H1 (cell line): ENCODE measurements around the gene ABCA9. TPM values are rescaled to one million over a fixed set of nuclear protein-coding genes. Genes with fewer than 3 reads are reported as not detected.

Source experiments
- CTCF ChIA-PET: fragments of 300-600 bp; sonication (Branson Sonifier 250); formaldehyde crosslinking; loops from one replicate; lab custom pipeline; 2021; ENCODE audit not compliant: partially characterized antibody; lab: Charles Lee
- POLR2A ChIA-PET: fragments of 300-600 bp; sonication (Branson Sonifier 250); formaldehyde crosslinking; loops from one replicate; lab custom pipeline; 2021; ENCODE audit warnings: inconsistent platforms; ENCODE audit not compliant: partially characterized antibody; lab: Charles Lee
- DNase-seq, 2 experiments: peaks; one replicate each; pipeline versions ENCODE4 v3.0.0 to v3.0.0-alpha.2; 2010 to 2022; ENCODE audit warnings: low spot score in 2 of 2, low read depth in 1 of 2, mixed read lengths in 1 of 2
- FAIRE-seq: peaks from 2 replicates; lab custom pipeline; 2011; peaks lifted over from hg19 to GRCh38; lab: Jason Lieb, UNC
- H2AFZ ChIP-seq: 2 replicates; pipeline ENCODE4 v1.8.1; 2012; ENCODE audit warnings: low read length, inconsistent platforms
- H2AK5ac ChIP-seq: 2 replicates; pipeline ENCODE4 v1.6.1; 2013; ENCODE audit warnings: low read depth, low read length
- H2BK120ac ChIP-seq: replicated peaks from 2 replicates; pipeline ENCODE3; 2013; ENCODE audit warnings: low read depth, low read length, inconsistent platforms
- H2BK12ac ChIP-seq: 2 replicates; pipeline ENCODE4 v1.6.1; 2013; ENCODE audit warnings: low read depth, low read length
- H2BK15ac ChIP-seq: 2 replicates; pipeline ENCODE4 v1.6.1; 2013; ENCODE audit warnings: low read length
- H2BK20ac ChIP-seq: 2 replicates; pipeline ENCODE4 v1.6.1; 2013; ENCODE audit warnings: low read length
- H2BK5ac ChIP-seq: 2 replicates; pipeline ENCODE4 v1.6.1; 2013; ENCODE audit warnings: low read depth, low read length
- H3K14ac ChIP-seq: 2 replicates; pipeline ENCODE4 v1.6.1; 2013; ENCODE audit warnings: inconsistent platforms; ENCODE audit not compliant: insufficient read length
- H3K18ac ChIP-seq: 2 replicates; pipeline ENCODE4 v1.6.1; 2013; ENCODE audit warnings: low read length; ENCODE audit errors: extremely low read depth
- H3K23ac ChIP-seq: 2 replicates; pipeline ENCODE4 v1.6.1; 2013; ENCODE audit warnings: inconsistent platforms; ENCODE audit not compliant: insufficient read length
- H3K23me2 ChIP-seq: 2 replicates; pipeline ENCODE4 v1.6.1; 2013; ENCODE audit warnings: low read depth, low read length
- H3K27ac ChIP-seq: 2 replicates; pipeline ENCODE4 v1.6.1; 2011; ENCODE audit warnings: low read depth, low read length, inconsistent platforms
- H3K27me3 ChIP-seq, 4 experiments: replicated peaks in 1 of 4; 1 replicate in 1 of 4; 2 replicates in 3 of 4; pipeline versions ENCODE4 v1.6.1 to v1.8.1; 2011 to 2013; ENCODE audit warnings: low read length in 3 of 4, mild to moderate bottlenecking in 3 of 4, inconsistent platforms in 2 of 4, mixed read lengths in 2 of 4, moderate library complexity in 1 of 4; ENCODE audit not compliant: control insufficient read depth in 3 of 4, insufficient read depth in 3 of 4; ENCODE audit errors: extremely low read depth in 1 of 4
- H3K36me3 ChIP-seq, 4 experiments: 2 replicates each; pipeline versions ENCODE4 v1.6.1 to v1.8.1; 2011 to 2013; ENCODE audit warnings: mild to moderate bottlenecking in 4 of 4, low read length in 3 of 4, moderate library complexity in 2 of 4, control low read depth in 1 of 4, inconsistent platforms in 1 of 4; ENCODE audit not compliant: insufficient read depth in 4 of 4, control insufficient read depth in 2 of 4
- H3K4ac ChIP-seq: replicated peaks from 2 replicates; pipeline ENCODE3; 2013; ENCODE audit warnings: low read length, low read depth, mixed read lengths, inconsistent platforms; ENCODE audit not compliant: insufficient read length
- H3K4me1 ChIP-seq, 4 experiments: replicated peaks in 1 of 4; 1 replicate in 1 of 4; 2 replicates in 3 of 4; pipeline versions ENCODE4 v1.6.1 to v1.8.1; 2011 to 2013; ENCODE audit warnings: low read length in 3 of 4, inconsistent platforms in 2 of 4, mixed read lengths in 1 of 4; ENCODE audit not compliant: insufficient read depth in 4 of 4, control insufficient read depth in 3 of 4
- H3K4me2 ChIP-seq, 2 experiments: 2 replicates each; pipeline versions ENCODE4 v1.6.1 to v1.8.1; 2011 to 2013; ENCODE audit warnings: low read depth in 2 of 2, low read length in 2 of 2, control low read depth in 1 of 2, inconsistent platforms in 1 of 2, mild to moderate bottlenecking in 1 of 2; ENCODE audit not compliant: insufficient read depth in 1 of 2
- H3K4me3 ChIP-seq, 4 experiments: fragments of 200-600, 300-600 bp in 1 of 4; sonication (generic), shearing (Covaris generic), sonication (Bioruptor Twin) in 1 of 4; 2 replicates each; pipeline versions ENCODE4 v1.5.1 to v1.8.1; 2011 to 2016; ENCODE audit warnings: low read length in 4 of 4, low read depth in 3 of 4, control low read depth in 2 of 4, inconsistent platforms in 2 of 4, mild to moderate bottlenecking in 2 of 4, mixed read lengths in 1 of 4, moderate library complexity in 1 of 4; ENCODE audit not compliant: insufficient read depth in 2 of 4; ENCODE audit errors: extremely low read depth in 1 of 4
- H3K56ac ChIP-seq: replicated peaks from 2 replicates; pipeline ENCODE3; 2013; ENCODE audit warnings: low read depth, mild to moderate bottlenecking, mixed read lengths, low read length, inconsistent platforms; ENCODE audit not compliant: insufficient read length
- H3K79me1 ChIP-seq: 2 replicates; pipeline ENCODE4 v1.6.1; 2013; ENCODE audit warnings: low read depth, low read length, control low read depth
- H3K79me2 ChIP-seq, 2 experiments: 2 replicates each; pipeline versions ENCODE4 v1.6.1 to v1.8.1; 2012 to 2013; ENCODE audit warnings: low read length in 2 of 2, mild to moderate bottlenecking in 2 of 2, inconsistent platforms in 1 of 2; ENCODE audit not compliant: insufficient read depth in 2 of 2, control insufficient read depth in 1 of 2
- H3K9ac ChIP-seq, 4 experiments: replicated peaks in 1 of 4; 1 replicate in 1 of 4; 2 replicates in 3 of 4; pipeline versions ENCODE4 v1.6.1 to v1.8.1; 2011 to 2013; ENCODE audit warnings: low read depth in 3 of 4, low read length in 3 of 4, control low read depth in 2 of 4, mild to moderate bottlenecking in 2 of 4, moderate library complexity in 2 of 4, inconsistent platforms in 1 of 4; ENCODE audit errors: extremely low read depth in 1 of 4
- H3K9me3 ChIP-seq, 2 experiments: 2 replicates each; pipeline versions ENCODE4 v1.6.1 to v1.8.1; 2012 to 2013; ENCODE audit warnings: mild to moderate bottlenecking in 2 of 2, moderate library complexity in 2 of 2, control low read depth in 1 of 2, inconsistent platforms in 1 of 2, low read depth in 1 of 2, low read length in 1 of 2, mixed read lengths in 1 of 2; ENCODE audit not compliant: insufficient read depth in 2 of 2
- H4K20me1 ChIP-seq, 2 experiments: replicated peaks in 1 of 2; 2 replicates each; pipeline versions ENCODE3 to v1.8.1; 2011 to 2013; ENCODE audit warnings: inconsistent platforms in 2 of 2, low read length in 2 of 2, mild to moderate bottlenecking in 1 of 2; ENCODE audit not compliant: insufficient read depth in 2 of 2, control insufficient read depth in 1 of 2
- H4K5ac ChIP-seq: 2 replicates; pipeline ENCODE4 v1.6.1; 2013; ENCODE audit warnings: low read length, low read depth, mixed read lengths, inconsistent platforms; ENCODE audit not compliant: insufficient read length
- H4K8ac ChIP-seq: 2 replicates; pipeline ENCODE4 v1.8.0; 2013; ENCODE audit warnings: mild to moderate bottlenecking, moderate library complexity, low read length, inconsistent platforms; ENCODE audit not compliant: insufficient read depth; ENCODE audit errors: extremely low read depth
- H4K91ac ChIP-seq: replicated peaks from 2 replicates; pipeline ENCODE3; 2013; ENCODE audit warnings: low read length, mixed read lengths, inconsistent platforms; ENCODE audit not compliant: insufficient read length
- BCL11A ChIP-seq, 2 experiments: IDR thresholded peaks; one replicate each; pipeline ENCODE4 v1.6.1; 2011; ENCODE audit warnings: low read depth in 2 of 2, low read length in 2 of 2, mild to moderate bottlenecking in 2 of 2
- EZH2 ChIP-seq: fragments of 200-600 bp; sonication (generic); IDR thresholded peaks from 2 replicates; pipeline ENCODE4 v1.7.1; 2012; ENCODE audit warnings: low read depth, mild to moderate bottlenecking, moderate library complexity, low read length, inconsistent platforms; ENCODE audit not compliant: severe bottlenecking
- HDAC2 ChIP-seq, 2 experiments: fragments of 300-600 bp in 1 of 2; sonication (generic) in 1 of 2; IDR thresholded peaks; 2 replicates each; pipeline ENCODE4 v1.6.1; 2011 to 2012; ENCODE audit warnings: low read depth in 2 of 2, low read length in 2 of 2, mild to moderate bottlenecking in 2 of 2, moderate library complexity in 2 of 2, borderline replicate concordance in 1 of 2, inconsistent platforms in 1 of 2
- NRF1 ChIP-seq: IDR thresholded peaks from 2 replicates; pipeline ENCODE4 v1.6.1; 2011; ENCODE audit warnings: mild to moderate bottlenecking, low read depth, low read length, improper control_type of control experiment
- PHF8 ChIP-seq: fragments of 200-600 bp; sonication (generic); conservative IDR thresholded peaks from 2 replicates; pipeline ENCODE4 v1.7.1; 2012; ENCODE audit warnings: low read depth, mild to moderate bottlenecking, inconsistent platforms, low read length, moderate library complexity
- POU5F1 ChIP-seq: IDR thresholded peaks from 2 replicates; pipeline ENCODE4 v1.6.1; 2011; ENCODE audit warnings: low read depth, mild to moderate bottlenecking, low read length, moderate library complexity
- RFX5 ChIP-seq: IDR thresholded peaks from 2 replicates; pipeline ENCODE4 v1.6.1; 2011; ENCODE audit warnings: low read depth, low read length, improper control_type of control experiment, borderline replicate concordance
- SP4 ChIP-seq: IDR thresholded peaks from 2 replicates; pipeline ENCODE4 v1.6.1; 2012; ENCODE audit warnings: low read length, inconsistent platforms
- SRF ChIP-seq: IDR thresholded peaks from 2 replicates; pipeline ENCODE4 v1.6.1; 2011; ENCODE audit warnings: mild to moderate bottlenecking, low read depth, low read length, moderate library complexity
- TAF7 ChIP-seq: optimal IDR thresholded peaks from 2 replicates; pipeline ENCODE3; 2011; ENCODE audit warnings: low read depth, mild to moderate bottlenecking, inconsistent platforms, low read length, moderate library complexity, borderline replicate concordance
- TBP ChIP-seq: IDR thresholded peaks from 2 replicates; pipeline ENCODE4 v1.6.1; 2011; ENCODE audit warnings: low read depth, low read length, improper control_type of control experiment
- TCF12 ChIP-seq: IDR thresholded peaks from 2 replicates; pipeline ENCODE4 v1.6.1; 2011; ENCODE audit warnings: low read depth, mild to moderate bottlenecking, low read length
- WGBS, 2 experiments: shearing (Covaris generic) in 1 of 2; methylation state at CpG; one replicate each; pipeline versions ENCODE4 v1.1.6 to v1.1.7; 2013 to 2015; ENCODE audit warnings: low lambda C conversion rate in 2 of 2, mixed read lengths in 2 of 2, inconsistent platforms in 1 of 2, low coverage in 1 of 2, missing lambda C conversion rate in 1 of 2; ENCODE audit not compliant: insufficient replicate concordance in 2 of 2, insufficient coverage in 1 of 2, insufficient read length in 1 of 2; ENCODE audit errors: extremely low coverage in 1 of 2, missing lambda C conversion rate in 1 of 2; 5-methylcytosine and 5-hydroxymethylcytosine counted together
- polyA plus RNA-seq, 7 experiments: library from polyadenylated mRNA; depleted of rRNA in 3 of 7; stranded (reverse) in 5 of 7; unstranded in 2 of 7; fragments of >200 nt in 5 of 7; fragments of 200-250 nt in 2 of 7; gene quantifications; 1 replicate in 5 of 7; 2 replicates in 1 of 7; 4 replicates in 1 of 7; pipeline versions ENCODE4 v1.2.1 to v1.2.3, GENCODE V29; 2011 to 2013; ENCODE audit warnings: missing spikeins in 2 of 7, mixed read lengths in 2 of 7
- total RNA-seq: library from RNA; stranded (reverse); fragmentation: NEBNext Ultra II Directional; extraction: Animal tissue kit (Norgen Biotek cat#: 25700); gene quantifications from 2 replicates; pipeline ENCODE4 v1.2.1, GENCODE V29; 2021

Gene ABCA9
- total and polyA plus RNA-seq, 2 of the 8 experiments (the other 6 are each of a cell fraction or from before 2014, with no cell fraction given) = not detected

DNA sequence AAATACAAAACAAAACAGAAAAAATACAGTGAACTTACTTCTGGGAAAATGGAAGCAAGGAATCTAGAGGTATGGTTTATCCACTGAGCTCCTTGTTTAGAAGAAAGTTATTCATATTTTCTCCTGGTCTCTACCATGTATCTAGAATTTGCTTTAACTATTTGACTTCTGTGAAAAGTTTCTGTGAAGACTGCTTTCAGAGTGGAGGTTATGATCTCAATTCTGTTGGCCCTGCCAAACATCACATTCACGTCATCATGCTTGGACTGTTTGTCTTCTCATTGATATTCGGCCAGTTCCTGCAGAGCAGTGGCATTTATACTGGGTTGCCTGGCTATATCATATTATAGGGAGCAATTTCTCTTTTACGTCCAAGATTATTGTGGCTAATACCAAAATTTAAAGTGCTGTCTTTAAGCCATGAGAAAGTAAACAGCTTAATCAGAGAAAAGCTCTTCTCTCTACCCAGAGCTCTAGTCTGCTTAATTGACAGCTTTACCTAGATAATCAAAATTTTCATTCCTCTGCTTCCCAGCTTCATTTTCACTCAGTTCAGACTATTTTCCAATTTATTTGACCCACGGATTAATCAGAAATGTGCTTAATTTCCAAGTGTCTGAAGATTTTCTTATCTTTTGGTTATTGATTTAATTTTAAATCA is 105.4 kb downstream of the ABCA9 start, which contains the start of gene ABCA8:
Gene ABCA8, minus strand, starts transcription at position 212 of the 661 bp plus-strand sequence. CDS start 13,358 bp downstream, outside the sequence.
- H3K14ac ChIP-seq = no peak within 1 kb of the TSS
- H3K79me1 ChIP-seq = no peaks in the 10 kb centered on the region
- CTCF ChIA-PET = interaction anchor here (0.8 kb wide), 1 partner anchor 48 kb away, joined by 3 read pairs; no protein-coding TSS in a partner anchor
- DNase-seq (no peak), FAIRE-seq (no peak)
- H3K4ac ChIP-seq = no peak within 1 kb of the TSS
- H2BK20ac ChIP-seq = no peak within 1 kb of the TSS
- no peak within 1 kb of the TSS for H2BK15ac ChIP-seq
- no peaks in the 10 kb centered on the region for H3K23me2 ChIP-seq
- no peaks in the 10 kb centered on the region for H3K79me2 ChIP-seq
- no peaks in the 10 kb centered on the region for H3K4me1 ChIP-seq
- 78% methylated on average over 4 of the region's 4 CpGs; no CpG with 5 or more reads in 1 of the 2 experiments for WGBS, 2 experiments
- H3K27me3 ChIP-seq = no peaks in the 10 kb centered on the region
- H2BK12ac ChIP-seq = no peak within 1 kb of the TSS
- no peak within 1 kb of the TSS for H2BK5ac ChIP-seq
- no peak within 1 kb of the TSS for H4K91ac ChIP-seq
- H2AFZ ChIP-seq = no peak within 1 kb of the TSS
- no peak within 1 kb of the TSS for H3K23ac ChIP-seq
- POLR2A ChIA-PET = no interaction called here
- no peaks in the 10 kb centered on the region for H4K20me1 ChIP-seq
- no peak within 1 kb of the TSS for H4K5ac ChIP-seq
- H4K8ac ChIP-seq = no peak within 1 kb of the TSS
- no peak within 1 kb of the TSS for H3K27ac ChIP-seq
- no peaks in the 10 kb centered on the region for H3K9me3 ChIP-seq
- H3K36me3 ChIP-seq = no peaks in the 10 kb centered on the region
- no peak within 1 kb of the TSS for H3K4me2 ChIP-seq
- no peak within 1 kb of the TSS for H2BK120ac ChIP-seq
- H2AK5ac ChIP-seq = no peak within 1 kb of the TSS
- H3K56ac ChIP-seq = no peak within 1 kb of the TSS
- H3K18ac ChIP-seq = no peak within 1 kb of the TSS
- H3K4me3 ChIP-seq = no peak within 1 kb of the TSS
- no peak within 1 kb of the TSS for H3K9ac ChIP-seq
- TF ChIP-seq HDAC2 (IDR thresholded peaks at IDR 0.05; ENCODE audit: borderline replicate concordance in 1 of 2, low read depth in 2 of 2, low read length in 2 of 2) = no peak
- no peak for TF ChIP-seq NRF1
- no peak for TF ChIP-seq PHF8
- no peak for TF ChIP-seq BCL11A (IDR thresholded peaks at IDR 0.05; ENCODE audit: low read depth in 2 of 2, low read length in 2 of 2)
- TF ChIP-seq EZH2 = no peak
- no peak for TF ChIP-seq TAF7
- TF ChIP-seq POU5F1 = no peak
- TF ChIP-seq TBP = no peak
- TF ChIP-seq SP4 = no peak
- TF ChIP-seq SRF = no peak
- TF ChIP-seq TCF12 = no peak
- no peak for TF ChIP-seq RFX5
